ENCODE data around the gene STXBP6.
"Not testable (repeated sequence)": the region's sequence is repeated elsewhere in the genome, so short reads cannot be mapped to it uniquely, and the experiment has no call there.

The STXBP6 gene

DNA sequence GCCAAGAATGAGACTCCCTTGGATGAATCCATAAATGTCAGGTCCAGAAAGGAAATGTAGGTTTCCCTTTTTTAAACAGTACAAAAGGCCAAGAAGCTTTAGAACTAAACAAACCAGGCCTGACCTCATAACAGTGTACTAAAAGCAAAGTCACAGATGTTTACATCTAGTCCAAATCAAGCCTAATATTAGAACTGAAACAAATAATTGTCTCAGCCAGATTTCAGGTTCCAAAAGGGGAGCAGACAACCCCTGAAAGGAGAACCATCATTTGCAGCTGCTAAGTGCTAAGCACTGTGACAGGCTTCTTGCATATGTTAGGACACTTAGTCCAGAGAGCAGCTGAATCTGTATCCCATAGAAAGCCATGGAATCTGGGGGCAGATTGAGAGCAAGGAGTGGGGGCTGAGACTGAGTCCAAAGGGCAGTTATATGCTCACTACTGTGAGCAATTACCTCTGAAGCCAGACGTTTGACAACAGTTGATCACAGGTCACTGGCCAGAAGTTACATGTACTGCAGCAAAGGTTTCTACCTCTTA lies 90.1 kb downstream of the STXBP6 start:
- DNase-seq (ENCODE audit: extremely low read depth in 1 of 2, low read depth in 1 of 2): no peak

DNA sequence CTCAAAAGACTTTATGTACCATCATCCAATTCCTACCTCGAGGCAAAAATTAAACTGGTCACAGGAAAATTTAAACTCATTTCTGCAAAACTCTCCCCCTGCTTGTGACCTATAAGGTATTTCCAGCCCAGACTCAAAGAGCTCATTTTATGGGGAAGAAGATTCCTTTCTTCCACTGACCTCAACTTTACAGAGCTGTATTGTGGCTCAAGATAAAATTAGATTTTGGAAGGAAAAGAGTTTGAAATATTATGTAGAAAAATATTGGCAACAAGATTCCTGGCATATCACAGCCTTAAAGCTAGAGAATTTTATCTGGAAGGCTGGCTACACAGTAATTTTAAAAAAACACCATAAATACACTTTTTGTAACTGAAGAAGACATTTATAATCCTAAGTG lies 91.7 kb downstream of the STXBP6 start:
- DNase-seq (ENCODE audit: extremely low read depth in 1 of 2, low read depth in 1 of 2): no peak

DNA sequence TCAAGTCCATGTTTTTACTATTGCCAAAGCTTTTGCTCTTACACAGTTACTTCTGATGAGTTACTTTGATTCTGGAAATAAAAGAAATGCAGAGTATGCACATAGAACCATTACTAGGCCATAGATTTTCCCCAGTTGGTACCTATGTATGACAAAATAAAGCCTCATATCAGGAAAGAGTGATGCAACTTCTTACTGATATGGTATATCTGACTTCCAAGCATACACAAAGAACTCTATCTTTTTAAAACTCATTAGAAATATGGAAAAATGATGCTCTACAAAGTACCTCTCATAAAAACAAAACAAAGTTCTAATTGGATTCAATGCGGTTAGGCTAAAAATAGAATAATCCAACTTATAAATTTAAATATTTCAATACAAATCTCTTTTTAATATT lies 92.1 kb downstream of the STXBP6 start:
- no peak for DNase-seq (ENCODE audit: extremely low read depth in 1 of 2, low read depth in 1 of 2)

DNA sequence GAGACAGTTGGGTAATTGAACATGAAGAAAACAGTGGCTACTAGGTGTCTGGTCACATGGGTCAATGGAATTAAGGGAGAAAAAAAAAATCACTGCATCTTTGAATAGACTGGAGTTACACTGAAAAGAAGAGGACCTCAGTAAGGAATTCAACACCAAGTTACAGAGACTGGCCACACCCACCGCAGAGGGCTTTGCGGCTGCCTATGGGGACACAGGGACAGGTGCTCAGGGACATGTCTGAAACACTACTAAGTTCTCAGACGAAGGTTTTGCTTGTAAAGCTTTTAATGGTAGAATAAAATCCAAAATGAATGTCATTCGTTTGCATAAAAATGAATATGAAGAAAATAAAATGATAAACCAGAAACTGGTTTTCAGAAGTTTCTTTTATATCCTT lies 93.8 kb downstream of the STXBP6 start:
- no peak for DNase-seq (ENCODE audit: extremely low read depth in 1 of 2, low read depth in 1 of 2)

DNA sequence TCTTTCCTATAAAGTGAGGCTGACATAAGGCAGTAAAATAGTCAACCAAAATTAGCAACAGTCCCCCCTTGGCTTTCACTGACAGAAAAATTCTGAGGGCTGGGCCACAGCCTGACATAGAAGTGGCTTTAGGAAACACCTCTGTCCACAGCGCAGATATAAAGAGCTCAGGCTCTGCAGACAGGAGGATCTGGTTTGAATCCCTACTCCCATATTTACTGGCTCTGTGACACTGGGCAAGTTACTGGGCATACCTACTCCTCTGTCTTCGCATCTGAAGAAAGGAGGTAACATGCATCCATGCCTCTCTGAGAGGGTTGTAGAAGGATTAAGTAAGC lies 95.3 kb downstream of the STXBP6 start:
- no peak for DNase-seq (ENCODE audit: extremely low read depth in 1 of 2, low read depth in 1 of 2)

DNA sequence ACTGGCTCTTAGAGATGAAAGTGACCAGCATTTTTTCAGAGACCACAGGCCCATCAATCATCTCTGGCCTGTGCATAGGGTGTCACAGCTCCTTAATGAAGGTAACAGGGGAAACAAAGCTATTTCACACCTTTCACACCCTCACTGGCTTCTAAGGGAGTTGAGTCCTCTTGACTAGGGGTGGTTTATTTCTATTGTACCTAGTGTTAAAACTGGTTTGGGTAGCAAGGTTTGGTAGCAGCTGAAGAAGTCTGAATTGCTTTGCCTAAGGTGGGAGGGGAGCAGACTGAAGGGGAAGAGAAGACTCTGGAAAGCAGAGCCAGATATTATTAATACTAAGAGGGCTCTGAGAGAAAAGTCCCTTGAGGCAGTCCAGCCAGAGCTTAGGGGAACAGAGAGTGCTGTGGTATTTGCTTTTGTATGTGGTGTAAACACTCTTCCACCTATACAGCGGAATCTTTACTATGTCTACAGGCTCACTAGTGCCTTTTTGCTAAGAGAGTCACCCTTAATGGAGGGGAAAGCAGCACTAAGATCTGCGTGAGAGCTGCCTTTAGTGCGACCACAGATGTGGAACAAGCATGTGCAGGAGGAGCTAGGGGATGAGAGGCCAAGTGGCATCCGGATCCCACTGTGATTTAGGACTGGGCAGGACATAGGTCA lies 95.8 kb downstream of the STXBP6 start:
- no peak for DNase-seq (ENCODE audit: extremely low read depth in 1 of 2, low read depth in 1 of 2)

DNA sequence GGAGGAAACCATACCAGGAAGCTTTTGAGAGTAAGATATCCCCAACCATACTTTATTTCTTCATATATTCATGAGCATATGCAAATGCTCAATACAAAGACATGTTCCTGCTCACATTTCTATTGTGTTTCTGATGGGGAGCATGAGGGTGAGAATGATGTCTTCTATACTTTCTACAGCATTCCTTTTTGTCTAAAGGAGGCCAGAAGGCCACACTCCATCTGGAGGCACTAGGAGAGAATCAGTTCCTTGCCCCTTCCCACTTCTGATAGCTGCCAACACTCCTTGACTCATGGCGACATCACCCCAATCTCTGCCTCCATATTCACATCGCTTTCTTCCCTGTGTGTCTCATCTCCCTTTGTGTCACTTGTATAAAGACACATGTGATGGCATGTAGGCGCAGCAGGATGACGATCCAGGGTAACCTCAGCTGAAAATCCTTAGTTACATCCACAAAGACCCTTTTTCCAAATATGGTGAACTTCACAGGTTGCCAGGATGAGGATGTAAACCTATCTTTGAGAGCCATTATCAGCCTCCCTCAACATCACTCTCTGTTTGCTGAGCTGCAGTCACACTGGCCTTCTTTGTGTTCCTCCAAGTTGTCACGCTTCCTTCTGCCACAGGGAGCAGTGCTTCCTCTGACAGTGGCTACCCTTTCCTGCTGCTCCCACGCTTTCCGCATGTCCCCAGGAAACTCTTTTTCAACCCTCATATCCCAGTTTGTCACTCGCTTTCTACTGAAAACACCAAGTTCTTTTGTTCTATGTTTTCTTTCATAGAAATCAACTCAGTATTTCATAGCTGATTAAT lies 96.9 kb downstream of the STXBP6 start:
- DNase-seq (ENCODE audit: extremely low read depth in 1 of 2, low read depth in 1 of 2): no peak

DNA sequence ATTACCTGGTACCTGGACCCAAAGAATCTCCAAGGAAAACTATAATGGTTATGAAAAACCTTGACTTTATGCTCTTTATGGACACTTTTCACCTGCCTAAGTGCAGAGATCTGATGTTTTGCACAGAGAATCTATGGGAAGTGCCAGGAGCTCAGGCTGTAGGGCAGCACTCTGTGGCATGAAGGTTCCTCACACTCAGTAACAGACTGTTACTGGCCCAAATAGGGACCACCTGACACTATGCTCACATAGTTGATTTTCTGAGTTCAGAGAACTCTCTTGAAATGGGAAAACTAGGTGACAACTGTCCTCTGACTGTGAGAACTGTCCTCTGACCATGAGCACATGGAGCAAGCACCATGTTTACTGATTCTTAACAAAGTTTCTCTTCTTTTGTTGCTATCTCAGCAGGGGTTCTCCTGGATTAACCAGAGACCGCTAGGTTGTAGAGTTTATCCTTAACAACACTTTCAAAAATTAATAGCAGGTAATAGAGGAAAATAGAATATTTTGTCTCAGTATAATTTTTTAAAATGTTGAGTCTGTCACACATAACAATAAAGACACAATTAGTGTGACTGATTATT lies 101.6 kb downstream of the STXBP6 start:
- DNase-seq (ENCODE audit: extremely low read depth in 1 of 2, low read depth in 1 of 2): no peak

DNA sequence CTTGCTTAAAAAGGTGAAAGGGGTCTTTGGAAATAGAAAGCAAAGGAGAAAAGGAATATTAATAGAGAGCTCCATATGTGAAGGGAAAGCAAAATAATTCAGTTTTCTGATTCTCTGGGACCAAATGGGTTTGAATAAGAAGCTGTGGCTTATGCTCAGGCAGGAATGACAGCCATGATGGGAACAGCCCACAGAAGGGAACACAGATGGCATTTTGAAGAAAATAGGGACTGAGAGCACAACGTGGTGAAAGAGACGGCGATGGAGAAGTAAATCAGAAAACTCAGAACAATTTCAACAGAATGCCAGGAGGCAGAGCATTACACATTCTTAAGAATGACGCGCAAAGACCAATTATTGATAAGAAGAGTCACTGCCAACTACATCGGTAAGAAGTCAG lies 102.8 kb downstream of the STXBP6 start:
- DNase-seq (ENCODE audit: extremely low read depth in 1 of 2, low read depth in 1 of 2): no peak

DNA sequence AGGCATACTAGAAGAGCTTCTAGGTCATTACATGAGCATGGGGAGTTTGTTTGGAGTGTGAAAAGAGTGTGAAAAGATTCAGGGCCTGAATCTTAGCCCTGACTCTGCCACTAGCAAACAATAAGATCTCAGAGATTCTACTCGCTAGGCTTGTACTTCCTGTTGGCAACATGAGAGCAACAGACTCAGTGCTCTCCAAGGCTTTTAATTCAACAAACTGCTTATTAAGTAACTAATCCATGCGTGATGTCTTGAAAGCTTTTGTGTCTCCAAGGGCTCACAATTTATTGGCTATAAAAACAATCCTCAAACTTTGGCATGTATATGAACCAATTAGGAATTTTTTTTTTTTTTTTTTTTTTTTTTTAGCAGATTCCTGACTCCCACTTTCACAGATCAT lies 105.1 kb downstream of the STXBP6 start:
- DNase-seq (ENCODE audit: extremely low read depth in 1 of 2, low read depth in 1 of 2): no peak

DNA sequence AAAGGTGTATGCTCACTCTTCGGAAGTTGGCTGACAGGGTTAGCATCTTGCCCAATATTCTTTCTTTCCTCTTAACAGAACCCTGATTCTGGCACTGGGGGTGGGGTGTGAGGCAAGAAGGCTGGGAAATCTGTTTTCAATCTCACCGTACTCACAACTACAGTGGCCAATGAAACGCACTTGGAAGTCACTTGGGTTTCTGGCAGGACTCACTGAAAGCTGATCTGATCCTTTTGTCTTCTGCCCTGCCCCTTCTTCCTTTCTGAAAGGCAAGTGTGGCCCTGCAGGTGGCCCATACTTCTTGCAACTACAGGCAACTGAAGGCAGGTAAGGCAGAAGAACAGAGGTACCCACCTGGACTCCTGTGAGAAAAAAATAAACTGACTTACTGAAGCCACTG lies 106.9 kb downstream of the STXBP6 start:
- DNase-seq (ENCODE audit: extremely low read depth in 1 of 2, low read depth in 1 of 2): no peak

DNA sequence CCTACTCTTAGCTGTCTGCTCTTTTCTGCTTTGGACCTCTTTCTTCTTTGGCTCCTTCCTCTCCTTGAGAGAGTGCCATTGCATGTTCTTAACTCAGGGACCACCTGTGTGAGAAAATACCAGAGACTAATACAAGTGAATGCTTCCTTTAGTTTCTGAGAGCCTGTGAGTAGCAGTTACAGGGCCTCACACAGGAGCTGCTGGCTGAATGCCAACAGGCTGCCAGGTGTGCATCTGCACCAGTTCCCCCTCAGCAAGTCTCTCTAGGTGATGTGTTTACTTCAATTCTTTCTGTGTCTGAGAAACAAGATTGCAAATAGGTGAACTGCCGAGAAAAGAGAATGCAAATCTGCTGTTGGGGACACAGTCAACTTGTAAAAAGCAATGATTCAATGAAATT lies 108.2 kb downstream of the STXBP6 start:
- DNase-seq (ENCODE audit: extremely low read depth in 1 of 2, low read depth in 1 of 2): no peak

DNA sequence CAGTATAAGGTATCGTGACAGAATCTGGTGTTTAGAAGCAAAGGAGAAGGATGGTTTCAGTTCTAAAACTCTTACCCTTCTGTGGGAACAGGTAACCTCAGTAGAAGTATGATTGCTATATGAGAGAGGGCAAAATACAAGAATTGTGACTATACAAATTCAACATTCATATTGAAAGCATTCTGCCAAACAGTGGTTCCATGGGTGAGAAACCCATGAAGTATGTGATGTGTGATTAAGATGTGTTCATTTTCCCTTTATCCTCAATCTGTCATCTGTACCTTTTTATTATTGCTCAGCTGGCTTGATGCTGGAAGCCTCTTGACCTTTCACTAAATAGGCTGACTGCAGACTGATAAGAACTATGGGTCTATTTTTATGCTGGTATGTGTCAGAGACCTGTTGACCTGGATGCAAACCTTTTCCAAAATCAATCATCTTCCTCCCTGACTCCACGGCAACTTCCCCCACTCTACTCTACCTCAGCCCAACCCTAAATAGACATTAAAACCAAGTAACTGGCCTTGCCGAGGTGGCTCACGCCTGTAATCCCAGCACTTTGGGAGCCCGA lies 109.6 kb downstream of the STXBP6 start:
- no peak for DNase-seq (ENCODE audit: extremely low read depth in 1 of 2, low read depth in 1 of 2)

DNA sequence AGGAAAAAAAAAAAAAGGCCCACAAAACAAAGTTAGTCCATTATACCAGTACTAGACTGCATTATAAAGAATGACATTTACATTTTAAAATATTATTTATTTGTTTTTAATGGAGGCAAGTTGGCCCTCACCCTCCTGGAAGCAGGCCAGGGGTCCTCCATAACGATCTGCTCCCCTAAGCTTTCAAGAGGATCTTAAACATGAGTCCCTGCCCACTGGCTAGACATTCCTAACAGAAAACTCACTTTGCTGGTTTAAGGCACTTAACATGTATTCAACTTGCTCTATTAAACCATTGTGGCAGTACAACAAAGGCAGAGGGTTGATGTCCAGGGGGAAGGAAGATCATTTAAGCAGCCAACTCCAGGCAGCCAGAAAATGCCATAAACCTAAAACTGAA lies 111.4 kb downstream of the STXBP6 start:
- DNase-seq (ENCODE audit: extremely low read depth in 1 of 2, low read depth in 1 of 2): no peak

DNA sequence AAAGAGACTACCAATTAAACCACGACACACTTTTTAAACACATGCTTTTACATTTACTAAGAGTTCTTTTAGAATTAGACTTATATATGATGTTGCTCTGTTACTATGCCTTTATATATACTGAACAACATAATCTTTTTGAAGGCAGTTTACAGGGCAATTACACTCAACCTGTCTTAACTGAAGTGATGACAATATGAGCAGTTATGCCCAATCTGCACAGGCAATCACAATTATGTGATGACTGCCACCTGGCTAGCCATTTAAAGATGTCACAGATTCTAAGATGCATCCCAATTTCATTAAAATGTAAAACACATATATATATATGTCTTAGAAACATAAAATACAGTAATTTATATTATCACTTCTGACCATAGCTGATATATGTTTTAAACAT lies 112.6 kb downstream of the STXBP6 start:
- no peak for DNase-seq (ENCODE audit: extremely low read depth in 1 of 2, low read depth in 1 of 2)

DNA sequence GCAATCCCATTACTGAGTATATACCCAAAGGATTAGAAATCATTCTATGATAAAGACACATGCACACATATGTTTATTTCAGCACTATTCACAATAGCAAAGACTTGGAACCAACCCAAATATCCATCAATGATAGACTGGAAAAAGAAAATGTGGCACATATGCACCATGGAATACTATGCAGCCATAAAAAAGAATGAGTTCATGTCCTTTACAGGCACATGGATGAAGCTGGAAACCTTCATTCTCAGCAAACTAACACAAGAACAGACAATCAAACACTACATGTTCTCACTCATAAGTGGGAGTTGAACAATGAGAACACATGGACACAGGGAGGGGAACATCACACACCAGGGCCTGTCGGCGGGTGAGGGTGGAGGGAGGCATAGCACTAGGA lies 113.2 kb downstream of the STXBP6 start:
- not testable (repeated sequence) for DNase-seq (ENCODE audit: extremely low read depth in 1 of 2, low read depth in 1 of 2)

DNA sequence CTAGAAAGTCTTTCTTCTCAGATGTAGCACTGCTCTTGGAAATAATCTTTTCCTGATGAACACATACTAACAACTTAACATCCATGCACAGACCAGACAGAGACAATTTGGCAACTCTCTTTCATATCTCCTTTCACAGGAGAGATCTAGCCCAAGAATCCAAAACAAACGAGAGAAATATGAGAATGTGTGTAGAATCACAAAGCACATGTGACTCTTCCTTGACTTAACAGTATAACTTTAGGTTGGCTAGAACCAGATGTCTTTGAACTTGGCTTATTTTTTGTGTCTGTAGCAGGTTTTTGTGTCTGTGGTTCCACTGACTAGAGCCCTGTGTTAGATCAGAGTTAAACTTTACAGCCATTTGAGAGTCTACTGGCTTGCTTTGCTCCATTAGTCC lies 114.2 kb downstream of the STXBP6 start:
- no peak for DNase-seq (ENCODE audit: extremely low read depth in 1 of 2, low read depth in 1 of 2)

DNA sequence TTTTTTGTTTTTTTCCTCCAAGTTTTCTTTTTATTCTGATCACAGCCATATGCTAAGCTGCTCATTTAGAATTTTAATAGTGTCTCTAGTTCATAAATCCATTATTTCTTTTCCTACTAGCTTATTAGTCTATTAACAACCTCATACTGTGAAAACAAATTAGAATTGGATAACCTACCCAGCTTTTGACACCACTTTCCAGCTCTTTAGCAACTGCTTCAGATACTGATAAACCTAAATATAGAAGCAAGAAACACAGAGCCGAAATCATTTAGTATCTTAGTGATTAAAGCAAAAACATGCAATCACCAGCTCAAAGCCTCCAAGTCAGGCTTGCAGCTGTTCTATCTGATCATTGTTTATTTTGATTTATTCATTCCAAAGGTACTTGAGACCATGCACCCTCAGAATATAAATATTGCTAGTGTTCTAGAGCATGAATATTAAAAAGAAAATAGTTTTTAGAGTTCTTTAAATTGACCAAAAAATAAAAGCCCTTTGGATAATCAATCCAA lies 121.5 kb downstream of the STXBP6 start:
- no peak for DNase-seq (ENCODE audit: extremely low read depth in 1 of 2, low read depth in 1 of 2)

DNA sequence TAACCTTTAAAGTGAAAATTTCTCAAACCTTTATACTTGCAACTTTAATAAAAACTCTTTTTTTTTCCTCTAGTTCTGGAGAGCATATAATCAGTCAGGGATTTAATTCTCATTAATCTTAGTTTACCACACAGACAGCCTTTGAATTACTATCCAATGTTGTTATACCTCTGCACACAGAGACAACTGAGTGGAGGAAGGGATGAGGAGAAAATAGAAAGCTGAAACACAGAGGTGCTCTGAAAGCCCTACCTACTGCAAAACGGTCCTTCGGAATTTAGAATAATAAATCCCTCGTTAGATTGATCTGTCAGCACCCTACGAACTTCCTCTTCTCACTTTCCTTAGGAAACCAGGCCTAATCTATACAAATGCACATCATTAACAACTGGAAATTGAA lies 122.1 kb downstream of the STXBP6 start:
- DNase-seq (ENCODE audit: extremely low read depth in 1 of 2, low read depth in 1 of 2): no peak

DNA sequence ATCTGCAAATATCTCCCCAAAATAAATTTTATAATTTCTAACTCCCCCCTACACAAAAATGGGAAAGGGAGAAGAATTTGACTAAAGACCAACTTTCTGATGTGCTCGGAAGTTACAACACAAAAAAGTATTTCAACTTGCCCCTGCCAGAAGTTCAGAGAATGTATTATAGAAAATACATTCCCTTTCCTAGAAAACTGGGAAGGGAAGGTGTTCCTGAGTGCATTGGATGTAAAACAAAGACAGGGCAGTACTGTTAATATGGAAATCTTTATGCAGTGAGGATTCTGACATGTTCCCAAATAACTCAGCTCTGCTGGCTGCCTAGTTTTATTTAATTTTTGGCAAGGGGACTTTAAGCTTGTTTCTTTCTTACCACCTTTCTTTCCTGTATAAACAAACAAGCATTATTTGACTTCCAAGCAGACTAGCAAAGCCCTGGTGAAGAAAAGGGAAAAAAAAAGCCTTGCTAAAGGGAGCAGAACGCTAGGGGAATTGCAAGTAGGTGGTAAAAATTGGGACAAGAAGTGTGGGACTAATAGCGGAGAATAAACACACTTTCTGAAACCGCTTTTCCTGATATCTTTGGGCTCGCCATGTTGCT lies 124.1 kb downstream of the STXBP6 start:
- DNase-seq (ENCODE audit: extremely low read depth in 1 of 2, low read depth in 1 of 2): no peak

DNA sequence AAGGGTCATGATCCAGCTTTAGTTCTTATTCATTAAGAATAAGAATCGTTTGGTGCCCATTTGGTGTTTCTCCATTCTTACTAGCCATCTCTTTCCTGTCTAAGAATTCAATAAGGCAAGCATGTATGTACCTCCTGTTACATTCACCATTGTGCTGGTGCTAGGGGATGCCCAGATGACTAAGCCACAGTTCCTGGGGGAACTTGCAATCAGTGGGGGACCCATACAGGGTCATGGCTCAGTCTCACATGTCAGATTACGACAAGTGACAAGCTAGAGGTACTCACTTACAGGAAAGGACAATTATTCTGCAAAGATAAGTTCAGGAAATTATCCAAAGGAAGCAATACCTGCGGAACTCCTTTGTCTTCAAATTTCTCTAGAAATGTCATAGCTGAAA lies 125.4 kb downstream of the STXBP6 start:
- DNase-seq (ENCODE audit: extremely low read depth in 1 of 2, low read depth in 1 of 2): no peak
